Caco-2 (cell line): ENCODE data around the gene CCN5. TPM values are rescaled to one million over a fixed set of nuclear protein-coding genes. Genes with fewer than 3 reads are reported as not detected.

Experiments used
- BruUV-seq: library from RNA; stranded (reverse); fragments of 400-500 nt; replicated peaks from 2 replicates; lab custom pipeline; 2021; lab: Mats Ljungman, UMichigan
- CTCF ChIA-PET: fragments of 300-600 bp; sonication (Branson Sonifier 250); formaldehyde crosslinking; loops from one replicate; lab custom pipeline; 2022; ENCODE audit warnings: antibody characterized with exemption; lab: Charles Lee
- POLR2A ChIA-PET: fragments of 300-600 bp; sonication (Branson Sonifier 250); formaldehyde crosslinking; loops from one replicate; lab custom pipeline; 2022; ENCODE audit warnings: antibody characterized with exemption; lab: Charles Lee
- DNase-seq, 2 experiments: peaks; one replicate each; pipeline versions ENCODE4 v3.0.0 to v3.0.0-alpha.2; 2020 to 2022
- H3K27me3 ChIP-seq: replicated peaks from 2 replicates; pipeline ENCODE4 v1.6.0; 2011; ENCODE audit warnings: low read length; ENCODE audit not compliant: control insufficient read depth, insufficient read depth
- H3K36me3 ChIP-seq: 2 replicates; pipeline ENCODE4 v1.5.1; 2011; ENCODE audit warnings: low read length; ENCODE audit not compliant: control insufficient read depth, insufficient read depth
- H3K4me1 ChIP-seq: fragments of 250-450 bp; sonication (Bioruptor Pico); 2 replicates; pipeline ENCODE4 v1.5.1; 2020; ENCODE audit warnings: mild to moderate bottlenecking
- H3K4me3 ChIP-seq: 2 replicates; pipeline ENCODE4 v1.5.1; 2011; ENCODE audit warnings: low read depth, mild to moderate bottlenecking, control low read depth, low read length
- H3K9me3 ChIP-seq: fragments of 250-450 bp; sonication (Bioruptor Pico); 2 replicates; pipeline ENCODE4 v1.5.1; 2020; ENCODE audit warnings: mild to moderate bottlenecking, moderate library complexity
- H3K27ac Mint-ChIP-seq: one replicate; pipeline ENCODE4 v1.8.0; 2022; ENCODE audit warnings: mixed read lengths; ENCODE audit not compliant: unreplicated experiment
- H3K27me3 Mint-ChIP-seq: one replicate; pipeline ENCODE4 v1.8.0; 2022; ENCODE audit warnings: mixed read lengths; ENCODE audit not compliant: insufficient read depth, unreplicated experiment
- H3K36me3 Mint-ChIP-seq: one replicate; pipeline ENCODE4 v1.8.0; 2022; ENCODE audit warnings: mild to moderate bottlenecking, mixed read lengths; ENCODE audit not compliant: insufficient read depth, unreplicated experiment
- H3K4me1 Mint-ChIP-seq: one replicate; pipeline ENCODE4 v1.8.0; 2022; ENCODE audit warnings: low read depth, mixed read lengths; ENCODE audit not compliant: unreplicated experiment
- H3K4me3 Mint-ChIP-seq: one replicate; pipeline ENCODE4 v1.8.0; 2022; ENCODE audit warnings: mild to moderate bottlenecking, moderate library complexity, mixed read lengths; ENCODE audit not compliant: unreplicated experiment
- H3K9me3 Mint-ChIP-seq: one replicate; pipeline ENCODE4 v1.8.0; 2022; ENCODE audit warnings: mixed read lengths; ENCODE audit not compliant: unreplicated experiment
- intact Hi-C: fragments of 100-400 bp; cut with micrococcal nuclease; formaldehyde crosslinking; loops from one replicate; pipeline ENCODE4 v1.10.0; 2022; ENCODE audit not compliant: unreplicated experiment
- total RNA-seq: library from RNA; stranded (reverse); gene quantifications from 2 replicates; pipeline ENCODE4 v1.2.3, GENCODE V29; 2022
- TF ChIP-seq, protein P1 (sequence below), 2 experiments: fragments of 200-600 bp in 1 of 2; IDR thresholded peaks; 1 replicate in 1 of 2; 2 replicates in 1 of 2; pipeline versions ENCODE4 v1.5.1 to v1.8.0; 2011 to 2022; ENCODE audit warnings: antibody characterized with exemption in 1 of 2, control low read depth in 1 of 2, inconsistent platforms in 1 of 2, low read depth in 1 of 2, low read length in 1 of 2, mild to moderate bottlenecking in 1 of 2, moderate library complexity in 1 of 2; ENCODE audit not compliant: insufficient read depth in 1 of 2, severe bottlenecking in 1 of 2, unreplicated experiment in 1 of 2

Gene CCN5
- total RNA-seq, 1 experiment from 2014 or later: not detected

GRCh38 chr20:44701858-44702256 is 13.3 kb upstream of the CCN5 start:
- intact Hi-C loops: no loop called here
- no peak overlapping the region for H3K4me3 Mint-ChIP-seq

DNA sequence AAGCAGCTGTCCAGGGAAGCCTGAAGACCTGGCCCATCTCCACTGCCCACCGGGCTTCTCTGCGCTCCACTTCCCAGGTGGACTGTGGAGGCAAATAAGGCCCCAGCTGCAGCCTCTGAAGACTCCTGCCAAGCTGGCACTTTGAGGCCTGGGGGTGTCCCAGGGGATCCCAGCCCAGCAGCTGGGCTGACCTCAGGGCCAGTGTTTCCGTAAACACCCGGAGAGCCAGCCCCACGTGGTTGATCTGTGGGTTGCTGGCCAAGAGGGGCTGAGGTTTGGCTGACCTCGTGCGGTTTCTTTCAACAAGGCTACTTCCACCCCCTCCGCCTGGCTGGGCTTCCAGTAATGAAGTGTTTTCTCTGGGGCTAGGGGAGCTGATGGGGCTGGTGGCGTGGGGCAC is 12.4 kb upstream of the CCN5 start:
- Mint-ChIP-seq H3K27ac (no peak overlapping the region), H3K36me3 (no peaks in the 10 kb centered on the region), H3K4me1 (no peaks in the 10 kb centered on the region), H3K27me3 (peaks cover 2% of the 10 kb centered on the region), H3K9me3 (no peaks in the 10 kb centered on the region), H3K4me3 (no peak overlapping the region)
- no peaks in the 10 kb centered on the region for H3K9me3 ChIP-seq
- H3K36me3 ChIP-seq: no peaks in the 10 kb centered on the region
- intact Hi-C loops: no loop called here
- DNase-seq: no peak
- ChIA-PET CTCF (interaction anchor here (1.0 kb wide), 1 partner anchor 19 kb away, joined by 3 read pairs; no protein-coding TSS in a partner anchor), POLR2A (no interaction called here)
- H3K27me3 ChIP-seq: no peaks in the 10 kb centered on the region; the same call in 1 of the 2 replicates
- BruUV-seq: no TSS peak
- TF ChIP-seq, protein P1, sequence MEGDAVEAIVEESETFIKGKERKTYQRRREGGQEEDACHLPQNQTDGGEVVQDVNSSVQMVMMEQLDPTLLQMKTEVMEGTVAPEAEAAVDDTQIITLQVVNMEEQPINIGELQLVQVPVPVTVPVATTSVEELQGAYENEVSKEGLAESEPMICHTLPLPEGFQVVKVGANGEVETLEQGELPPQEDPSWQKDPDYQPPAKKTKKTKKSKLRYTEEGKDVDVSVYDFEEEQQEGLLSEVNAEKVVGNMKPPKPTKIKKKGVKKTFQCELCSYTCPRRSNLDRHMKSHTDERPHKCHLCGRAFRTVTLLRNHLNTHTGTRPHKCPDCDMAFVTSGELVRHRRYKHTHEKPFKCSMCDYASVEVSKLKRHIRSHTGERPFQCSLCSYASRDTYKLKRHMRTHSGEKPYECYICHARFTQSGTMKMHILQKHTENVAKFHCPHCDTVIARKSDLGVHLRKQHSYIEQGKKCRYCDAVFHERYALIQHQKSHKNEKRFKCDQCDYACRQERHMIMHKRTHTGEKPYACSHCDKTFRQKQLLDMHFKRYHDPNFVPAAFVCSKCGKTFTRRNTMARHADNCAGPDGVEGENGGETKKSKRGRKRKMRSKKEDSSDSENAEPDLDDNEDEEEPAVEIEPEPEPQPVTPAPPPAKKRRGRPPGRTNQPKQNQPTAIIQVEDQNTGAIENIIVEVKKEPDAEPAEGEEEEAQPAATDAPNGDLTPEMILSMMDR (IDR thresholded peaks at IDR 0.05; ENCODE audit: insufficient read depth in 1 of 2, low read depth in 1 of 2, low read length in 1 of 2, severe bottlenecking in 1 of 2, unreplicated experiment in 1 of 2): no peak
- no peak overlapping the region for H3K4me3 ChIP-seq
- H3K4me1 ChIP-seq: no peaks in the 10 kb centered on the region

More at GRCh38 chr20:44701858-44702256, 13.3 kb upstream of the CCN5 start:
- Histone ChIP-seq H3K27me3 (no peaks in the 10 kb centered on the region; the same call in 1 of the 2 replicates), H3K9me3 (no peaks in the 10 kb centered on the region), H3K4me1 (no peaks in the 10 kb centered on the region), H3K4me3 (no peak overlapping the region), H3K36me3 (no peaks in the 10 kb centered on the region)
- Mint-ChIP-seq H3K27ac (no peak overlapping the region), H3K27me3 (peaks cover 1% of the 10 kb centered on the region), H3K36me3 (no peaks in the 10 kb centered on the region), H3K4me1 (no peaks in the 10 kb centered on the region), H3K9me3 (no peaks in the 10 kb centered on the region)
- BruUV-seq: no TSS peak
- no peak for DNase-seq
- POLR2A ChIA-PET: no interaction called here
- CTCF ChIA-PET: no interaction called here
- TF ChIP-seq, protein P1 (IDR thresholded peaks at IDR 0.05; ENCODE audit: insufficient read depth in 1 of 2, low read depth in 1 of 2, low read length in 1 of 2, severe bottlenecking in 1 of 2, unreplicated experiment in 1 of 2): no peak

DNA sequence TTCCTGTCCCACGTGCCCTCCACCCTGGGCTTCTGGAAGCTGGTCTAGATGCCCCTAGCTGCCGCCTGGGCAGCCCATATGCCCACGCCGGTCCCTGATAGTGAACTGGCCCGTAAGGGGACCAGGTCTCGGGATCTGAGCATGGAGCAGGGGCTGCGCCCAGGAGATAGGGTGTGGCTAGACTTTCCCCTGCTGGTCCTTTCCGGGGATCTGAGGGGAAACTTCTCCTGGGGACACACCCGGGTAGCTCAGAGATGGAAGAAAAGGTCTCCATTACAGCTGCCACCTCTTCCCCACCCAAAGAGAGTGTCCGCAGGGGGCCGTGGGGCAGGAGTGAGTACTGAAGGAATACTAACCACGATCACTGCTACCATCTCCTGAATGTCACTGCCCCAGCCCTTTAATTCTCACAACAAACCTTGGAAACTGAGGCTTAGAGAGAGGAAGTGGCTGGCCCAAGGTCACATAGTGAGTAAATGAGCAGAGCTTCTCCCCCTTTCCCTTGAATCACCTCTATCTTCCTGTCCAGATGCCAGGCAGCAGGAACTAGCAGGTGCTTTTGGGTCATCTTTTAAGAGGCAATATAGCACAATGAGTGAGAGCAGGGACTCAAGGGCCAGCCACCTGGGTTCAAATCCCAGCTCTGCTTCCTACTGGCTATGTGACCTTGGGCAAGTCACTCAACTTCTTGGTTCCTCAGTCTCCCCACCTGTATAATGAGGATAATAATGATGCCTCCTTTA is 11.8 kb upstream of the CCN5 start:
- Histone ChIP-seq H3K27me3 (no peaks in the 10 kb centered on the region; the same call in 1 of the 2 replicates), H3K9me3 (no peaks in the 10 kb centered on the region), H3K36me3 (no peaks in the 10 kb centered on the region), H3K4me1 (no peaks in the 10 kb centered on the region), H3K4me3 (no peak overlapping the region)
- Mint-ChIP-seq H3K27ac (no peak overlapping the region), H3K9me3 (no peaks in the 10 kb centered on the region), H3K4me1 (no peaks in the 10 kb centered on the region), H3K27me3 (peaks cover 2% of the 10 kb centered on the region), H3K4me3 (no peak overlapping the region), H3K36me3 (no peaks in the 10 kb centered on the region)
- BruUV-seq: no TSS peak
- intact Hi-C loops: no loop called here
- POLR2A ChIA-PET: interaction anchor here (0.6 kb wide), 1 partner anchor 182 kb away, joined by 4 read pairs; the partner anchor contains the start of gene YWHAB
- DNase-seq: no peak
- CTCF ChIA-PET: interaction anchor here (1.0 kb wide), 1 partner anchor 19 kb away, joined by 3 read pairs; no protein-coding TSS in a partner anchor
- TF ChIP-seq, protein P1 (IDR thresholded peaks at IDR 0.05; ENCODE audit: insufficient read depth in 1 of 2, low read depth in 1 of 2, low read length in 1 of 2, severe bottlenecking in 1 of 2, unreplicated experiment in 1 of 2): no peak
